ENCODE results near the gene PRAC1. TPM values are rescaled to one million over a fixed set of nuclear protein-coding genes. Genes with fewer than 3 reads are reported as not detected.
A peak's percentile ranks its signal among the peaks of the same experiment; 100 is the strongest.

The PRAC1 gene
- total and polyA plus RNA-seq, 10 donors = not detected

GRCh38 chr17:48728232-48729231 lies 6.2 kb upstream of the PRAC1 start, which contains the start of gene HOXB13:
Gene HOXB13, minus strand, starts transcription at chr17:48728750. Its CDS starts 157 bp downstream, at chr17:48728593.
- TF ChIP-seq, protein P1, sequence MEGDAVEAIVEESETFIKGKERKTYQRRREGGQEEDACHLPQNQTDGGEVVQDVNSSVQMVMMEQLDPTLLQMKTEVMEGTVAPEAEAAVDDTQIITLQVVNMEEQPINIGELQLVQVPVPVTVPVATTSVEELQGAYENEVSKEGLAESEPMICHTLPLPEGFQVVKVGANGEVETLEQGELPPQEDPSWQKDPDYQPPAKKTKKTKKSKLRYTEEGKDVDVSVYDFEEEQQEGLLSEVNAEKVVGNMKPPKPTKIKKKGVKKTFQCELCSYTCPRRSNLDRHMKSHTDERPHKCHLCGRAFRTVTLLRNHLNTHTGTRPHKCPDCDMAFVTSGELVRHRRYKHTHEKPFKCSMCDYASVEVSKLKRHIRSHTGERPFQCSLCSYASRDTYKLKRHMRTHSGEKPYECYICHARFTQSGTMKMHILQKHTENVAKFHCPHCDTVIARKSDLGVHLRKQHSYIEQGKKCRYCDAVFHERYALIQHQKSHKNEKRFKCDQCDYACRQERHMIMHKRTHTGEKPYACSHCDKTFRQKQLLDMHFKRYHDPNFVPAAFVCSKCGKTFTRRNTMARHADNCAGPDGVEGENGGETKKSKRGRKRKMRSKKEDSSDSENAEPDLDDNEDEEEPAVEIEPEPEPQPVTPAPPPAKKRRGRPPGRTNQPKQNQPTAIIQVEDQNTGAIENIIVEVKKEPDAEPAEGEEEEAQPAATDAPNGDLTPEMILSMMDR (IDR thresholded peaks at IDR 0.05 in 8 of 11, conservative IDR thresholded peaks at IDR 0.05 in 3 of 11) = no peak
- TF ChIP-seq POLR2A (IDR thresholded peaks at IDR 0.05) = no peak
- no peak for TF ChIP-seq POLR2AphosphoS5 (IDR thresholded peaks at IDR 0.05)
- Histone ChIP-seq H3K27ac (no peak within 1 kb of the TSS), H3K27me3 (replicated peaks in 1 of 7) (peaks cover 21 to 100% (median 99%) of the 10 kb centered on the region in 7 donors), H3K4me1 (peaks cover 9 to 60% (median 39%) of the 10 kb centered on the region in 6 donors), H3K36me3 (no peaks in the 10 kb centered on the region), H3K4me3 (peak within 1 kb of the TSS in 4 of 8 donors; percentile 7 to 52 (median 14)), H3K9me3 (no peaks in the 10 kb centered on the region)
- intact Hi-C loops (cut with DNase I; ENCODE audit: low total_unique reads) = loop anchor here (10.0 kb wide), 2 partner anchors 146 to 874 kb away; partner anchors contain the start of gene SP6
- no peak for DNase-seq
- WGBS, 5 donors = 4 to 8% (median 6%) methylated on average over 40 to 55 of the region's 55 CpGs

DNA sequence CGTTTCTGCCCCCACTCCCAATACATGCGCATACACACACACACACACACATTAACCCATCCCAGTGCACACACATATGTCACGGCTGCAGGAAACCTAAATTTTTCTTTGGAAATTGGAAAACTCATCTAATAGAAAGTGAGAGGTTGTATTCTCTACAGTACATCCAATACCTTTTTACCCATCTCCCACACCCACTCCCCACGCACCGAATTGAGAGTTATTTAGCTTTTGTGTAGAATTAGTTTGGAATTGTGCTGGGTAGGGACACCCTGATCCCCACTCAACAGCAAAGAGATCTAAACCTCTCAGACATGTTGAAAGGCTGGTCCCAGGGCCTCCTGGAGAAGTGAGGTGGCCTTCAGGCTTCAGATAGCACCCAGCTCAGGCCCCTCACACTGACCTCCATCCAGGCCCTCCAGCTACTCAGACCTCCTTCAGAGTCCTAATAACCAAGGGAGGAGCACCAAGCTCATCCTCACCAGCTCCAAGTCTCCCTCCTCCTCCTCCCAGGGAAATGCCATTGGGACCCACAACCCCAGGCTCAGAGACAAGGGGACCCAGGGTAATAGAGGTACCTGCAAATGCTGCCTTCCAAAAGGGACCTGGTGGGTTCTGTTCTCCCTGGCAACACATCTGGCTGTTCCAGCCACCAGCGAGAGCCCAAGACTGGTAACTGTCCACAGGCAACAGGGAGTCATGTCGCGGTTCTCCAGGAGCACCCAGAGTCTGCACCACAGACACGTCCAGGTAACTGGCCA lies 5.3 kb upstream of the PRAC1 start:
- no peaks in the 10 kb centered on the region for H3K36me3 ChIP-seq
- no peak for DNase-seq
- no peak overlapping the region for H3K27ac ChIP-seq
- peaks cover 12 to 60% (median 42%) of the 10 kb centered on the region in 6 donors for H3K4me1 ChIP-seq
- no peak for TF ChIP-seq POLR2A (IDR thresholded peaks at IDR 0.05)
- TF ChIP-seq, protein P1 (IDR thresholded peaks at IDR 0.05 in 8 of 11, conservative IDR thresholded peaks at IDR 0.05 in 3 of 11) = no peak
- no peak for TF ChIP-seq POLR2AphosphoS5 (IDR thresholded peaks at IDR 0.05)
- intact Hi-C loops (cut with DNase I; ENCODE audit: low total_unique reads) = loop anchor here (10.0 kb wide), 2 partner anchors 147 to 873 kb away; partner anchors contain the start of gene SP6
- WGBS, 5 donors = 28 to 49% (median 35%) methylated on average over 9 of the region's 9 CpGs
- H3K27me3 ChIP-seq (replicated peaks in 1 of 7) = peaks cover 21 to 100% (median 99%) of the 10 kb centered on the region in 7 donors
- no peak overlapping the region for H3K4me3 ChIP-seq
- H3K9me3 ChIP-seq = no peaks in the 10 kb centered on the region

GRCh38 chr17:48726916-48727286 lies 4.6 kb upstream of the PRAC1 start:
- peaks cover 21 to 100% (median 99%) of the 10 kb centered on the region in 7 donors for H3K27me3 ChIP-seq (replicated peaks in 1 of 7)
- DNase-seq = no peak
- intact Hi-C loops (cut with DNase I; ENCODE audit: low total_unique reads) = loop anchor here (10.0 kb wide), 2 partner anchors 148 to 872 kb away; partner anchors contain the start of gene SP6
- WGBS, 5 donors = 9 to 30% (median 16%) methylated on average over 20 of the region's 20 CpGs
- H3K27ac ChIP-seq = no peak overlapping the region
- no peaks in the 10 kb centered on the region for H3K9me3 ChIP-seq
- H3K36me3 ChIP-seq = no peaks in the 10 kb centered on the region
- H3K4me1 ChIP-seq = peaks cover 12 to 61% (median 45%) of the 10 kb centered on the region in 6 donors
- no peak for TF ChIP-seq POLR2A (IDR thresholded peaks at IDR 0.05)
- TF ChIP-seq POLR2AphosphoS5 (IDR thresholded peaks at IDR 0.05) = no peak
- TF ChIP-seq, protein P1 (IDR thresholded peaks at IDR 0.05 in 8 of 11, conservative IDR thresholded peaks at IDR 0.05 in 3 of 11) = no peak
- no peak overlapping the region for H3K4me3 ChIP-seq

Data from spleen (tissue), 11 donors.